Aorta (tissue), 5 donors: Measurements from ENCODE around the gene KCNJ15. TPM values are rescaled to one million over a fixed set of nuclear protein-coding genes. Genes with fewer than 3 reads are reported as not detected.
A peak's percentile ranks its signal among the peaks of the same experiment; 100 is the strongest.
"Not testable (repeated sequence)": the region's sequence is repeated elsewhere in the genome, so short reads cannot be mapped to it uniquely, and the experiment has no call there.

Source experiments
- ATAC-seq: fragments of 200-7000 bp; cut with Tn5 transposase; one replicate; pipeline ENCODE4 v1.9.1; 2022; ENCODE audit warnings: moderate library complexity; ENCODE audit not compliant: low FRiP score
- DNase-seq, 2 donors: peaks; one replicate each; pipeline ENCODE4 v3.0.0-alpha.2; 2020
- H3K27ac ChIP-seq, 2 donors: one replicate each; pipeline ENCODE4 v1.5.1; 2013; ENCODE audit warnings: low read length in 2 of 2, mild to moderate bottlenecking in 2 of 2, moderate library complexity in 2 of 2, control low read depth in 1 of 2, inconsistent platforms in 1 of 2, low read depth in 1 of 2
- H3K27me3 ChIP-seq, 2 donors: one replicate each; pipeline ENCODE4 v1.6.1; 2013; ENCODE audit warnings: control low read depth in 1 of 2, low read length in 1 of 2, mild to moderate bottlenecking in 1 of 2, moderate library complexity in 1 of 2; ENCODE audit not compliant: insufficient read depth in 2 of 2, control insufficient read depth in 1 of 2
- H3K36me3 ChIP-seq, 2 donors: one replicate each; pipeline ENCODE4 v1.6.1; 2013; ENCODE audit warnings: control low read depth in 1 of 2, low read length in 1 of 2, mild to moderate bottlenecking in 1 of 2; ENCODE audit not compliant: insufficient read depth in 2 of 2, control insufficient read depth in 1 of 2
- H3K4me1 ChIP-seq, 2 donors: one replicate each; pipeline ENCODE4 v1.6.1; 2013; ENCODE audit warnings: low read length in 2 of 2, control low read depth in 1 of 2, mild to moderate bottlenecking in 1 of 2, moderate library complexity in 1 of 2; ENCODE audit not compliant: insufficient read depth in 2 of 2, control insufficient read depth in 1 of 2
- H3K4me3 ChIP-seq, 2 donors: one replicate each; pipeline ENCODE4 v1.5.1; 2013; ENCODE audit warnings: low read length in 2 of 2, control low read depth in 1 of 2, mild to moderate bottlenecking in 1 of 2
- H3K9me3 ChIP-seq: one replicate; pipeline ENCODE4 v1.6.1; 2013; ENCODE audit warnings: mild to moderate bottlenecking, low read length; ENCODE audit not compliant: control insufficient read depth
- WGBS, 2 donors: extraction: QIAGEN DNeasy Blood & Tissue Kit; methylation state at CpG; one replicate each; pipeline ENCODE4 v1.1.7; 2013; 5-methylcytosine and 5-hydroxymethylcytosine counted together
- intact Hi-C, 2 donors: fragments of 100-400 bp; cut with DNase I; formaldehyde crosslinking; loops; one replicate each; pipeline versions ENCODE4 v1.14.2 to v1.15.0; 2022
- polyA plus RNA-seq, 2 donors: library from polyadenylated mRNA; stranded (reverse); fragments of 200-250 nt; gene quantifications; one replicate each; pipeline ENCODE4 v1.2.3, GENCODE V29; 2013
- total RNA-seq, 2 donors: library from RNA; stranded (reverse); fragmentation: NEBNext Ultra II Directional; extraction: Animal tissue kit (Norgen Biotek cat#: 25700); gene quantifications; one replicate each; pipeline ENCODE4 v1.2.1, GENCODE V29; 2021
- donor health status: healthy with polysubstance abuse.
- donor health status: Bipolar disorder and iron deficiency.
- donor health status: DM: no; HTN: no; CAD: no.
- donor health status: DM: no; HTN: no; CAD: no.
- donor health status: DM: yes; HTN: yes; CAD: no.

The KCNJ15 gene
- total and polyA plus RNA-seq, 4 donors = 0.05 to 2.7 (median 1.5) TPM

- H3K36me3 ChIP-seq = peaks cover 0 to 2% of the 10 kb centered on the region in 2 donors
- H3K27me3 ChIP-seq = no peaks in the 10 kb centered on the region
- no peaks in the 10 kb centered on the region for H3K4me1 ChIP-seq
- peaks cover 15% of the 10 kb centered on the region for H3K9me3 ChIP-seq
- intact Hi-C loops = no loop called here
- no peak for DNase-seq
- no peak for ATAC-seq
- no peak overlapping the region for H3K27ac ChIP-seq
- H3K4me3 ChIP-seq = no peak overlapping the region
These were observed 29.4 kb upstream of the KCNJ15 start for GRCh38 chr21:38227401-38227800.

GRCh38 chr21:38228115-38228514 lies 28.7 kb upstream of the KCNJ15 start:
- no peak overlapping the region for H3K27ac ChIP-seq
- no peaks in the 10 kb centered on the region for H3K27me3 ChIP-seq
- H3K36me3 ChIP-seq = peaks cover 0 to 2% of the 10 kb centered on the region in 2 donors
- DNase-seq = no peak
- intact Hi-C loops = no loop called here
- no peak for ATAC-seq
- peaks cover 12% of the 10 kb centered on the region for H3K9me3 ChIP-seq
- 42 to 59% methylated on average over 6 of the region's 6 CpGs for WGBS, 2 donors
- no peak overlapping the region for H3K4me3 ChIP-seq
- H3K4me1 ChIP-seq = no peaks in the 10 kb centered on the region

DNA sequence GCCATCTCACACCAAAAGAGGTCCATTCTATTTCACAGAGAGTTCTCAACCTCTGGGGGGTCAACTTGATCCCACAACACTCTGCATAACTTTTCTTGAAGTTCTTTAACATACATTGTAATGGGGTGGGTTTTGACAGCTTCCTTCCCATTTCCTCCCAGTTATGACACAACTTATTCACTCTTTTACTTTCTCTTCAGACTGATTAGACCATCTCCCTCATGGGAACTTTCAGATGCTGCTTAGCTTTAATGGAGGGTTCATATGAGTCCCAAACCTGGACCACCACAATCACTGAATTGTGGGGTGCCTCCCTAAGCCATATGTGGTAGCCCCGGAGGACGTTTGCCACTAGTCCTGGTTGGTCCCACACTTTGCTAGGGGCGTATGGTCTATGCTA lies 28.3 kb upstream of the KCNJ15 start:
- Histone ChIP-seq H3K27me3 (no peaks in the 10 kb centered on the region), H3K9me3 (peaks cover 12% of the 10 kb centered on the region), H3K27ac (no peak overlapping the region), H3K4me3 (no peak overlapping the region), H3K36me3 (no peaks in the 10 kb centered on the region), H3K4me1 (no peaks in the 10 kb centered on the region)
- 94 to 95% methylated on average over 3 of the region's 3 CpGs for WGBS, 2 donors
- intact Hi-C loops = no loop called here
- DNase-seq = no peak
- ATAC-seq = no peak

GRCh38 chr21:38229260-38229877 lies 27.4 kb upstream of the KCNJ15 start:
- no peak for ATAC-seq
- Histone ChIP-seq H3K4me1 (no peaks in the 10 kb centered on the region), H3K27ac (no peak overlapping the region), H3K9me3 (peaks cover 9% of the 10 kb centered on the region), H3K27me3 (no peaks in the 10 kb centered on the region), H3K4me3 (no peak overlapping the region), H3K36me3 (no peaks in the 10 kb centered on the region)
- WGBS, 2 donors = 90 to 94% methylated on average over 9 of the region's 9 CpGs
- no peak for DNase-seq
- intact Hi-C loops = no loop called here

DNA sequence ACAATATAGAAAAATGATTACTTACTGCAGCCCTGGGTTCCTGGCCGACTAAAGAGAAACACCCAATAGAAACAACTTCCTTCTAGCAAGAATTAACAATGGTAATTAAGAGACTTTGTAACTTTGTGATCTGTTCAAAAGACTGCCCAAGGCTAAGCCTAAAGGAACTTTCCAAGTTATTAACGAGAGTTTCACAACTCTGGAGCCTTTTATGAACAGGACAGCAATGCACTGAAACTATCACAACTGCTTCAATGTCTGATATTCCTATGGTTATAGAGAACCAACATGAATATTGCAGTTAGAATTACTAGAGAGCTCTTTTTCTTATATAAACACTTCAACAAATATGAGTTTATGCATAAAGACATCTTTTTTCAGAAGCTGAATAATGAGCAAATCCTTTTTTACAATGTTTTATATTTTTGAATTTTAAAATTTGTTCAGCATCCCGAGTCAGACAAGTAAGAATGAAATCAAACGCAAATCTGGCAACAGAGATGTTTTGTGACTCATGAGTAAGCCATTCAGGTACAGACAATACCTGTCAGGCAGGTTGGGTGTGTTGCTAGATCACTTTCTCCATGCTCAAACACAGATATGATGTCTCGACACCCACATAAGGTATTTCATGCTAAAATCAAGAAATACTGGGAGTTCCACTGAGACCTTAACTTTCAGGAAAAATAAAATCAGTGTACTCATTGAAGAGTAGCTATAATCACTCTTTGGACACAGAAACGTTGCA lies 22.2 kb upstream of the KCNJ15 start:
- no peak overlapping the region for H3K27ac ChIP-seq
- peaks cover 0 to 6% of the 10 kb centered on the region in 2 donors for H3K4me1 ChIP-seq
- ATAC-seq = no peak

DNA sequence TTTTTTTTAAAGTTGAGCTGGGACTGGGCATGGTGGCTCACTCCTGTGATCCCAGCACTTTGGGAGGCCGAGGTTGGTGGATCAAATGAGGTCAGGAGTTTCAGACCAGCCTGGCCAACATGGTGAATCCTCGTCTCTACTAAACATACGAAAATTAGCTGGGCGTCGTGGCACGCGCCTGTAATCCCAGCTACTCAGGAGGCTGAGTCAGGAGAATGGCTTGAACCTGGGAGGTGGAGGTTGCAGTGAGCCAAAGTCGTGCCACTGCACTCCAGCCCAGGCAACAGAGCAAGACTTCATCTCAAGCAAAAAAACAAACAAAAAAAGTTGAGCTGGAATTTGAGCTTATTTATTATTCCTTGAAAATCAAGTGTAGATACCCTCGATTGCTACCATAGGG lies 21.5 kb upstream of the KCNJ15 start:
- H3K36me3 ChIP-seq, H3K4me1 ChIP-seq: not testable (repeated sequence)

More for the DNA sequence above, 22.2 kb upstream of the KCNJ15 start:
- no peaks in the 10 kb centered on the region for H3K36me3 ChIP-seq
- no peak overlapping the region for H3K4me3 ChIP-seq
- intact Hi-C loops = no loop called here
- no peaks in the 10 kb centered on the region for H3K9me3 ChIP-seq
- 48 to 51% methylated on average over 6 of the region's 6 CpGs for WGBS, 2 donors
- no peak for DNase-seq
- no peaks in the 10 kb centered on the region for H3K27me3 ChIP-seq

GRCh38 chr21:38236232-38236631 lies 20.6 kb upstream of the KCNJ15 start:
- no peak overlapping the region for H3K4me3 ChIP-seq
- ATAC-seq = no peak

More for the DNA sequence above, 21.5 kb upstream of the KCNJ15 start:
- H3K27ac ChIP-seq, H3K9me3 ChIP-seq, intact Hi-C loops, DNase-seq, ATAC-seq, H3K27me3 ChIP-seq, H3K4me3 ChIP-seq: not testable (repeated sequence)
- 93 to 94% methylated on average over 9 of the region's 9 CpGs for WGBS, 2 donors

GRCh38 chr21:38239672-38240071 lies 17.1 kb upstream of the KCNJ15 start:
- Histone ChIP-seq H3K27ac (peak overlapping the region in 1 of 2 donors; percentile 69), H3K4me1 (peaks cover 3 to 6% of the 10 kb centered on the region in 2 donors), H3K4me3 (no peak overlapping the region), H3K9me3 (no peaks in the 10 kb centered on the region), H3K27me3 (no peaks in the 10 kb centered on the region), H3K36me3 (no peaks in the 10 kb centered on the region)
- no peak for DNase-seq
- intact Hi-C loops = loop anchor here (5.0 to 10.0 kb wide), 4 partner anchors 65 to 255 kb away; partner anchors contain the start of gene ERG (in 1 of the 2)
- WGBS, 2 donors = 25 to 41% methylated on average over 4 of the region's 4 CpGs
- ATAC-seq = no peak

More at GRCh38 chr21:38236232-38236631, 20.6 kb upstream of the KCNJ15 start:
- H3K9me3 ChIP-seq = no peaks in the 10 kb centered on the region
- no peak overlapping the region for H3K27ac ChIP-seq
- intact Hi-C loops = no loop called here
- no peak for DNase-seq
- WGBS, 2 donors = 89 to 90% methylated on average over 2 of the region's 2 CpGs
- peaks cover 0 to 6% of the 10 kb centered on the region in 2 donors for H3K4me1 ChIP-seq
- H3K36me3 ChIP-seq = no peaks in the 10 kb centered on the region
- no peaks in the 10 kb centered on the region for H3K27me3 ChIP-seq

DNA sequence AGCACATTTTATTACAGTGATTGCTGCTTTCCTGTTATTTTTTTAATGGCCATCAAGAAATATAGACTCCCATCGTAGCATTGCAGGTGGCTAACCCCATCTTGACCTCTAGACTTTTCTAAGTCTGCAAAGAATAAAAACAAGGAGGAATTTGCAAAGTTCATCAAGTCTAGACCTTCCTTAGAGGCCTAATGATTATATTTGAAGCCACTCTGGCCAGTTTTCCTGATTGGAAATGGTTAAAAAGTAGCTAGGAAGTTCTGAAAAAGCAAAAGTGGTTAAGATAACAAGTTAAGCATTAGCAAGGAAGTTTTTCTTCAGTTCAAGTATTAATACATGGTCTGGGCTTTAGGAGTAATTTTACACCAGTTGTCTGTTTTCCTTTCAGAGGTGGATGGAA lies 16.7 kb upstream of the KCNJ15 start:
- DNase-seq (no peak), ATAC-seq (no peak)
- 32 to 36% methylated on average over 1 of the region's 1 CpG for WGBS, 2 donors
- no peaks in the 10 kb centered on the region for H3K9me3 ChIP-seq
- H3K27ac ChIP-seq = peak overlapping the region in 1 of 2 donors; percentile 69
- H3K27me3 ChIP-seq = no peaks in the 10 kb centered on the region
- H3K36me3 ChIP-seq = no peaks in the 10 kb centered on the region
- peaks cover 3 to 6% of the 10 kb centered on the region in 2 donors for H3K4me1 ChIP-seq
- intact Hi-C loops = loop anchor here (5.0 to 10.0 kb wide), 4 partner anchors 65 to 255 kb away; partner anchors contain the start of gene ERG (in 1 of the 2)
- H3K4me3 ChIP-seq = no peak overlapping the region
